ENCODE data around the gene TUBA1A. TPM values are rescaled to one million over a fixed set of nuclear protein-coding genes. Genes with fewer than 3 reads are reported as not detected.
"Not testable (repeated sequence)": the region's sequence is repeated elsewhere in the genome, so short reads cannot be mapped to it uniquely, and the experiment has no call there.

Gene TUBA1A
- total and polyA plus RNA-seq, 7 donors: 20.1 to 677 (median 614) TPM

- no peaks in the 10 kb centered on the region for H3K27me3 ChIP-seq
- TF ChIP-seq EP300 (IDR thresholded peaks at IDR 0.05) (no peak), POLR2A (IDR thresholded peaks at IDR 0.05) (no peak), POLR2AphosphoS5 (IDR thresholded peaks at IDR 0.05) (no peak)
- peaks cover 0 to 33% (median 23%) of the 10 kb centered on the region in 4 donors for H3K4me1 ChIP-seq
- intact Hi-C loops (cut with DNase I): loop anchor here (2.0 to 5.0 kb wide), 4 partner anchors 59 to 128 kb away; partner anchors contain the start of genes KMT2D, LMBR1L, TUBA1B and TUBA1C
- peak overlapping the region; percentile 78 to 99 (median 94) for H3K4me3 ChIP-seq
- H3K27ac ChIP-seq: peak overlapping the region; percentile 95 to 100 (median 100)
- no peak for DNase-seq
- H3K36me3 ChIP-seq: peaks cover 0 to 17% (median 14%) of the 10 kb centered on the region in 4 donors
- H3K9me3 ChIP-seq: no peaks in the 10 kb centered on the region
- 72 to 86% methylated on average over 12 of the region's 12 CpGs for WGBS, 2 donors
Measured at GRCh38 chr12:49189731-49190716, 1.1 kb upstream of the TUBA1A start.

- Histone ChIP-seq H3K36me3 (peaks cover 0 to 33% (median 22%) of the 10 kb centered on the region in 4 donors), H3K4me3 (peak overlapping the region; percentile 78 to 99 (median 94)), H3K9me3 (no peaks in the 10 kb centered on the region), H3K27ac (peak overlapping the region; percentile 95 to 100 (median 100)), H3K27me3 (no peaks in the 10 kb centered on the region), H3K4me1 (peaks cover 0 to 34% (median 28%) of the 10 kb centered on the region in 4 donors)
- DNase-seq: peak; percentile 92
- TF ChIP-seq CTCF (IDR thresholded peaks at IDR 0.05) (no peak), POLR2A (IDR thresholded peaks at IDR 0.05) (peak in 1 of 2 donors; percentile 42), EP300 (IDR thresholded peaks at IDR 0.05) (peak in 1 of 4 donors; percentile 25), POLR2AphosphoS5 (IDR thresholded peaks at IDR 0.05) (peak; percentile 33 to 70 (median 62))
- intact Hi-C loops (cut with DNase I): loop anchor here (1.0 to 5.0 kb wide), 5 partner anchors 46 to 126 kb away; partner anchors contain the start of genes KMT2D, LMBR1L, TUBA1B and TUBA1C
- 0 to 1% methylated on average over 52 of the region's 52 CpGs for WGBS, 2 donors
Measured at GRCh38 chr12:49188201-49188915, 522 bp downstream of the TUBA1A start.

GRCh38 chr12:49187184-49187583, 1.7 kb downstream of the TUBA1A start:
- intact Hi-C loops (cut with DNase I): loop anchor here (5.0 kb wide), 2 partner anchors 75 to 125 kb away; partner anchors contain the start of genes KMT2D and LMBR1L
- DNase-seq: peak; percentile 81
- TF ChIP-seq CTCF (IDR thresholded peaks at IDR 0.05) (no peak), POLR2AphosphoS5 (IDR thresholded peaks at IDR 0.05) (peak in 3 of 4 donors; percentile 56 to 69 (median 60)), EP300 (IDR thresholded peaks at IDR 0.05) (no peak)
- Histone ChIP-seq H3K4me3 (peak overlapping the region; percentile 78 to 99 (median 94)), H3K27ac (peak overlapping the region; percentile 95 to 100 (median 100)), H3K4me1 (peaks cover 0 to 34% (median 28%) of the 10 kb centered on the region in 4 donors), H3K36me3 (peaks cover 0 to 33% (median 22%) of the 10 kb centered on the region in 4 donors), H3K9me3 (no peaks in the 10 kb centered on the region), H3K27me3 (no peaks in the 10 kb centered on the region)
- WGBS, 2 donors: 24 to 52% methylated on average over 5 of the region's 5 CpGs

- not testable (repeated sequence) for H3K9me3 ChIP-seq, H3K27me3 ChIP-seq, DNase-seq
- 89 to 97% methylated on average over 11 of the region's 11 CpGs for WGBS, 2 donors
- peaks cover 0 to 33% (median 22%) of the 10 kb centered on the region in 4 donors for H3K36me3 ChIP-seq
- H3K4me3 ChIP-seq: peak overlapping the region in 2 of 4 donors; percentile 93 to 99
- peak overlapping the region; percentile 48 to 100 (median 100) for H3K27ac ChIP-seq
- intact Hi-C loops (cut with DNase I): loop anchor here (5.0 kb wide), 2 partner anchors 74 to 124 kb away; partner anchors contain the start of genes KMT2D and LMBR1L
- H3K4me1 ChIP-seq: peaks cover 0 to 34% (median 28%) of the 10 kb centered on the region in 4 donors
Measured at GRCh38 chr12:49186307-49186706, 2.6 kb downstream of the TUBA1A start.

GRCh38 chr12:49184697-49185096, 4.2 kb downstream of the TUBA1A start:
- H3K36me3 ChIP-seq: peaks cover 0 to 33% (median 22%) of the 10 kb centered on the region in 4 donors
- not testable (repeated sequence) for H3K27ac ChIP-seq, DNase-seq, H3K27me3 ChIP-seq, H3K4me3 ChIP-seq, H3K9me3 ChIP-seq
- peaks cover 0 to 34% (median 25%) of the 10 kb centered on the region in 4 donors for H3K4me1 ChIP-seq
- WGBS, 2 donors: 83 to 91% methylated on average over 1 of the region's 1 CpG
- intact Hi-C loops (cut with DNase I): loop anchor here (5.0 kb wide), 2 partner anchors 72 to 122 kb away; partner anchors contain the start of genes KMT2D and LMBR1L

- intact Hi-C loops (cut with DNase I); DNase-seq; H3K27me3 ChIP-seq: not testable (repeated sequence)
Measured at GRCh38 chr12:49183214-49183950, 5.5 kb downstream of the TUBA1A start.

More at GRCh38 chr12:49183214-49183950, 5.5 kb downstream of the TUBA1A start:
- not testable (repeated sequence) for H3K27ac ChIP-seq, H3K9me3 ChIP-seq, H3K4me3 ChIP-seq
- Histone ChIP-seq H3K4me1 (peaks cover 0 to 34% (median 20%) of the 10 kb centered on the region in 4 donors), H3K36me3 (peaks cover 0 to 33% (median 22%) of the 10 kb centered on the region in 4 donors)
- 88 to 92% methylated on average over 15 of the region's 15 CpGs for WGBS, 2 donors
